ENCODE data around the gene CPEB3.
"Not testable (repeated sequence)": the region's sequence is repeated elsewhere in the genome, so short reads cannot be mapped to it uniquely, and the experiment has no call there.

DNA sequence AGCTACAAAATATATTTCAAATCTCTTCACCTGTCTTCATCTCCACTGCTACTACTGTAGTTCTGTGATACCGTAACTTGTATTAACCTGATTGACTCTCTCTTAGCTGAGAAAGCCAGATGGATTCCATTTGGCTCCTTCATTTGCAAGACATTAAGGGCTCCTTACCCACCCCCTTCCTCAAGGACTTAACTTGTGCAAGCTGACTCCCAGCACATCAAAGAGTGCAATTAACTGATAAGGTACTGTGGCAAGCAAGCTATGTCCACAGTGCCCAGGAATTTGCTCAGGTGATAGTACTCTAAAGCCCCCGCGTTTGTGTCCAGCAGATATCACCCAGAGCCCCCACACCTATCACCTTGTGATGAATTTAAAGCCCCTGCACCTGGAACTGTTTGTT, 257.8 kb downstream of the CPEB3 start:
- TF ChIP-seq POLR2A (IDR thresholded peaks at IDR 0.05; ENCODE audit: low read length); GATA1 (IDR thresholded peaks at IDR 0.05; ENCODE audit: low read depth, low read length): not testable (repeated sequence)
